ENCODE data around the gene FTCDNL1.

Gene FTCDNL1

GRCh38 chr2:199743415-199744120, 107.4 kb downstream of the FTCDNL1 start:
- Histone ChIP-seq H3K36me3 (ENCODE audit: insufficient read depth, insufficient read length, low read length) (no peaks in the 10 kb centered on the region), H3K4me3 (ENCODE audit: insufficient read length, low read depth) (no peak overlapping the region), H3K27me3 (ENCODE audit: insufficient read depth, insufficient read length) (no peaks in the 10 kb centered on the region), H3K9ac (ENCODE audit: insufficient read length, low read depth) (no peak overlapping the region), H3K9me3 (ENCODE audit: insufficient read depth, low read length) (no peaks in the 10 kb centered on the region), H3K4me1 (ENCODE audit: insufficient read depth, insufficient read length) (no peaks in the 10 kb centered on the region)
- TF ChIP-seq YY1 (IDR thresholded peaks at IDR 0.05; ENCODE audit: insufficient read depth, insufficient read length) = no peak
- no peak for TF ChIP-seq ZNF274 (IDR thresholded peaks at IDR 0.05; ENCODE audit: low read depth, low read length)
- no peak for TF ChIP-seq SUZ12 (IDR thresholded peaks at IDR 0.05; ENCODE audit: extremely low read depth, insufficient read depth, insufficient read length)
- no peak for DNase-seq (ENCODE audit: low read depth, low spot score)

DNA sequence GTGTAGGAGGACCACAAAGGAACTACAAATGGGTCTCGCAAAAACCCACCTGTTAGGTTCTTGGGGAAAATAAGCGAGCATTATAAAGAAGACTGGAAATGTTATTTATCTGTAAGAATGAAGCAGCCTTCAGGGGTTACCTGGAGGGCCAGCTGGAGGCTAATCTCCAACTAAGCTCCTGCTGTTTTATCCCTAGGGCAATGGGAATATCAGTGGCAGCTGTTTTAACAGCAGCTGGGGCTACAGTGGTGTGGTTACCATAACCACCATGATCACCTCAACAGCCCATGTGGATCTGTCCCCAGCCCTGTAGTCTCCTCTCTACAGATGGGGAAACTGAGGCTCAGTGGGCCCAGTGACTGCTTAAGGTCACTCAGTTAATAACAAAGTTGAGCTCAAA, 108.1 kb downstream of the FTCDNL1 start:
- Histone ChIP-seq H3K9me3 (ENCODE audit: insufficient read depth, low read length) (no peaks in the 10 kb centered on the region), H3K9ac (ENCODE audit: insufficient read length, low read depth) (no peak overlapping the region), H3K4me3 (ENCODE audit: insufficient read length, low read depth) (no peak overlapping the region), H3K4me1 (ENCODE audit: insufficient read depth, insufficient read length) (no peaks in the 10 kb centered on the region), H3K36me3 (ENCODE audit: insufficient read depth, insufficient read length, low read length) (no peaks in the 10 kb centered on the region), H3K27me3 (ENCODE audit: insufficient read depth, insufficient read length) (no peaks in the 10 kb centered on the region)
- no peak for TF ChIP-seq ZNF274 (IDR thresholded peaks at IDR 0.05; ENCODE audit: low read depth, low read length)
- TF ChIP-seq SUZ12 (IDR thresholded peaks at IDR 0.05; ENCODE audit: extremely low read depth, insufficient read depth, insufficient read length) = no peak
- no peak for TF ChIP-seq YY1 (IDR thresholded peaks at IDR 0.05; ENCODE audit: insufficient read depth, insufficient read length)
- no peak for DNase-seq (ENCODE audit: low read depth, low spot score)

GRCh38 chr2:199740111-199740428, 110.9 kb downstream of the FTCDNL1 start:
- Histone ChIP-seq H3K9ac (ENCODE audit: insufficient read length, low read depth) (no peak overlapping the region), H3K4me3 (ENCODE audit: insufficient read length, low read depth) (no peak overlapping the region)

DNA sequence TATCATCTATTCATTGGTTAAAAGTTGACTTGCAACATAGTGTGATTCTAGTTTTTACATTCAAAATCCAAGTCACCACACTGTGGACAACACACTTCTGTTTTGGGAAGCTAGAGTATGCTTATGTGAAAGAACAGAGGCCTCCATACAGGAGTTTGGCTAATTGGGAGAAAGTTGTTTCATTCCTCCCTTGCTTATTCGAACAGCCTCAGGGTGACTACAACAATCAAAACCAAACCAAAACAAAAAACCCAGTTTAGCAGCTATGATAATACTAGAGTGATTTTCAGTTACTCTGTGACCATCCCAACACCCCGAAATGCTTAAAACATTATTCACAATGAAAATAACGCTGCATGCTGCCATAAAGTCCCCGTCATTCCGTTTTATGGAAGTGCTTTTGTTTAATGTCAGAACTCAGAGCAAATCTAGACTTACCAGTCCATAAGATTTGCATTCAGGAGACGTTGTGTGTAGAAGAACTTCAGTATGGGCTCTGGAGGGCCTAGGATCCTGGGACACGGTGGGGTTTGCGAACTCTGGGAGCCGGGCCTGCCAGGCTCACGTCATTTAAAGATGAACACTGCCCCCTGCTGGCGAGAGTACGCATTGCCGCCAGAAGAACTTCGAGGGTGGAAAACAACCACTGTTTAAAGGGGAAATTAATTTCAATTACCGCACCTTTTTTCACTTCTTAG, 111.4 kb downstream of the FTCDNL1 start:
- no peaks in the 10 kb centered on the region for H3K9me3 ChIP-seq (ENCODE audit: insufficient read depth, low read length)
- DNase-seq (ENCODE audit: low read depth, low spot score) = peak; percentile 66

More at GRCh38 chr2:199740111-199740428, 110.9 kb downstream of the FTCDNL1 start:
- Histone ChIP-seq H3K9me3 (ENCODE audit: insufficient read depth, low read length) (no peaks in the 10 kb centered on the region), H3K36me3 (ENCODE audit: insufficient read depth, insufficient read length, low read length) (no peaks in the 10 kb centered on the region), H3K27me3 (ENCODE audit: insufficient read depth, insufficient read length) (no peaks in the 10 kb centered on the region), H3K4me1 (ENCODE audit: insufficient read depth, insufficient read length) (no peaks in the 10 kb centered on the region)
- no peak for TF ChIP-seq SUZ12 (IDR thresholded peaks at IDR 0.05; ENCODE audit: extremely low read depth, insufficient read depth, insufficient read length)
- TF ChIP-seq ZNF274 (IDR thresholded peaks at IDR 0.05; ENCODE audit: low read depth, low read length) = no peak
- no peak for TF ChIP-seq YY1 (IDR thresholded peaks at IDR 0.05; ENCODE audit: insufficient read depth, insufficient read length)
- DNase-seq (ENCODE audit: low read depth, low spot score) = no peak

GRCh38 chr2:199738727-199739412, 112.1 kb downstream of the FTCDNL1 start:
- H3K4me3 ChIP-seq (ENCODE audit: insufficient read length, low read depth) = no peak overlapping the region
- TF ChIP-seq SUZ12 (IDR thresholded peaks at IDR 0.05; ENCODE audit: extremely low read depth, insufficient read depth, insufficient read length) (no peak), YY1 (IDR thresholded peaks at IDR 0.05; ENCODE audit: insufficient read depth, insufficient read length) (no peak), ZNF274 (IDR thresholded peaks at IDR 0.05; ENCODE audit: low read depth, low read length) (no peak)
- no peaks in the 10 kb centered on the region for H3K36me3 ChIP-seq (ENCODE audit: insufficient read depth, insufficient read length, low read length)
- H3K27me3 ChIP-seq (ENCODE audit: insufficient read depth, insufficient read length) = no peaks in the 10 kb centered on the region
- DNase-seq (ENCODE audit: low read depth, low spot score) = no peak
- no peak overlapping the region for H3K9ac ChIP-seq (ENCODE audit: insufficient read length, low read depth)
- no peaks in the 10 kb centered on the region for H3K9me3 ChIP-seq (ENCODE audit: insufficient read depth, low read length)
- no peaks in the 10 kb centered on the region for H3K4me1 ChIP-seq (ENCODE audit: insufficient read depth, insufficient read length)

More for the DNA sequence above, 111.4 kb downstream of the FTCDNL1 start:
- H3K27me3 ChIP-seq (ENCODE audit: insufficient read depth, insufficient read length) = no peaks in the 10 kb centered on the region
- H3K4me3 ChIP-seq (ENCODE audit: insufficient read length, low read depth) = no peak overlapping the region
- no peaks in the 10 kb centered on the region for H3K4me1 ChIP-seq (ENCODE audit: insufficient read depth, insufficient read length)
- no peak overlapping the region for H3K9ac ChIP-seq (ENCODE audit: insufficient read length, low read depth)
- H3K36me3 ChIP-seq (ENCODE audit: insufficient read depth, insufficient read length, low read length) = no peaks in the 10 kb centered on the region
- TF ChIP-seq YY1 (IDR thresholded peaks at IDR 0.05; ENCODE audit: insufficient read depth, insufficient read length) (no peak), ZNF274 (IDR thresholded peaks at IDR 0.05; ENCODE audit: low read depth, low read length) (no peak), SUZ12 (IDR thresholded peaks at IDR 0.05; ENCODE audit: extremely low read depth, insufficient read depth, insufficient read length) (no peak)

- no peaks in the 10 kb centered on the region for H3K27me3 ChIP-seq (ENCODE audit: insufficient read depth, insufficient read length)
- H3K4me3 ChIP-seq (ENCODE audit: insufficient read length, low read depth) = no peak overlapping the region
- TF ChIP-seq ZNF274 (IDR thresholded peaks at IDR 0.05; ENCODE audit: low read depth, low read length) (no peak), SUZ12 (IDR thresholded peaks at IDR 0.05; ENCODE audit: extremely low read depth, insufficient read depth, insufficient read length) (no peak), YY1 (IDR thresholded peaks at IDR 0.05; ENCODE audit: insufficient read depth, insufficient read length) (no peak)
- no peaks in the 10 kb centered on the region for H3K4me1 ChIP-seq (ENCODE audit: insufficient read depth, insufficient read length)
- H3K9ac ChIP-seq (ENCODE audit: insufficient read length, low read depth) = no peak overlapping the region
- no peak for DNase-seq (ENCODE audit: low read depth, low spot score)
- no peaks in the 10 kb centered on the region for H3K36me3 ChIP-seq (ENCODE audit: insufficient read depth, insufficient read length, low read length)
- no peaks in the 10 kb centered on the region for H3K9me3 ChIP-seq (ENCODE audit: insufficient read depth, low read length)
Measured at GRCh38 chr2:199734651-199735050, 116.3 kb downstream of the FTCDNL1 start.

- Histone ChIP-seq H3K4me1 (ENCODE audit: insufficient read depth, insufficient read length) (no peaks in the 10 kb centered on the region), H3K9me3 (ENCODE audit: insufficient read depth, low read length) (no peaks in the 10 kb centered on the region), H3K4me3 (ENCODE audit: insufficient read length, low read depth) (no peak overlapping the region), H3K27me3 (ENCODE audit: insufficient read depth, insufficient read length) (no peaks in the 10 kb centered on the region), H3K36me3 (ENCODE audit: insufficient read depth, insufficient read length, low read length) (no peaks in the 10 kb centered on the region), H3K9ac (ENCODE audit: insufficient read length, low read depth) (no peak overlapping the region)
- no peak for DNase-seq (ENCODE audit: low read depth, low spot score)
- TF ChIP-seq ZNF274 (IDR thresholded peaks at IDR 0.05; ENCODE audit: low read depth, low read length) = no peak
- no peak for TF ChIP-seq YY1 (IDR thresholded peaks at IDR 0.05; ENCODE audit: insufficient read depth, insufficient read length)
- TF ChIP-seq SUZ12 (IDR thresholded peaks at IDR 0.05; ENCODE audit: extremely low read depth, insufficient read depth, insufficient read length) = no peak
Measured at GRCh38 chr2:199734011-199734410, 117.0 kb downstream of the FTCDNL1 start.

Measured in NT2/D1 (cell line).